Uterus (tissue), 2 donors: ENCODE measurements around the gene SNTB2.

Source experiments
- POLR2A ChIP-seq, 2 donors: fragments of 450-650 bp; IDR thresholded peaks; one replicate each; pipeline ENCODE4 v1.6.1; 2016; ENCODE audit warnings: antibody characterized with exemption in 2 of 2, mild to moderate bottlenecking in 1 of 2, moderate library complexity in 1 of 2
- TF ChIP-seq, protein P1 (sequence below), 4 experiments: fragments of 200-600 bp in 2 of 4; fragments of 450-650 bp in 2 of 4; sonication (generic) in 2 of 4; IDR thresholded peaks; one replicate each; pipeline ENCODE4 v1.5.1; 2016 to 2019; ENCODE audit warnings: antibody characterized with exemption in 4 of 4, mild to moderate bottlenecking in 2 of 4, moderate library complexity in 1 of 4

DNA sequence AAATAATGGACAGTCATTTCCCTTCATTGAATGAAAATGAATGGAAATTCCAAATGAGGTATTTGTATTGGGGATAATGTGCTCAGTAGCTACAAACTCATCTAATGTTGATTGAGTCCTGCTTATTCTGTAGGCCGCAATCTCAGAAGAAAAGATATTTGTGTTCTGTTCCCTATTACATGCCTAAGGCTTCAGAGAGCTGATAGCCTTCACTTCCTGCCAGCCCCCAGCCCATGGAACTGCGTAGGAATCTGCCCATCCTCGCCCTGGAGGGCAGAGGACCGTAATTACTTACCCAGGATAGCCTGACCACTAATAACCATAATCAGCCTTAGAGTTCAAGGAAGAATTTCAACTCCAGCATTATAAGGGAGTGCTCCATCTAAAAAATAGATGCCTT is 17.9 kb upstream of the SNTB2 start:
- TF ChIP-seq, protein P1, sequence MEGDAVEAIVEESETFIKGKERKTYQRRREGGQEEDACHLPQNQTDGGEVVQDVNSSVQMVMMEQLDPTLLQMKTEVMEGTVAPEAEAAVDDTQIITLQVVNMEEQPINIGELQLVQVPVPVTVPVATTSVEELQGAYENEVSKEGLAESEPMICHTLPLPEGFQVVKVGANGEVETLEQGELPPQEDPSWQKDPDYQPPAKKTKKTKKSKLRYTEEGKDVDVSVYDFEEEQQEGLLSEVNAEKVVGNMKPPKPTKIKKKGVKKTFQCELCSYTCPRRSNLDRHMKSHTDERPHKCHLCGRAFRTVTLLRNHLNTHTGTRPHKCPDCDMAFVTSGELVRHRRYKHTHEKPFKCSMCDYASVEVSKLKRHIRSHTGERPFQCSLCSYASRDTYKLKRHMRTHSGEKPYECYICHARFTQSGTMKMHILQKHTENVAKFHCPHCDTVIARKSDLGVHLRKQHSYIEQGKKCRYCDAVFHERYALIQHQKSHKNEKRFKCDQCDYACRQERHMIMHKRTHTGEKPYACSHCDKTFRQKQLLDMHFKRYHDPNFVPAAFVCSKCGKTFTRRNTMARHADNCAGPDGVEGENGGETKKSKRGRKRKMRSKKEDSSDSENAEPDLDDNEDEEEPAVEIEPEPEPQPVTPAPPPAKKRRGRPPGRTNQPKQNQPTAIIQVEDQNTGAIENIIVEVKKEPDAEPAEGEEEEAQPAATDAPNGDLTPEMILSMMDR (IDR thresholded peaks at IDR 0.05) = no peak
- no peak for TF ChIP-seq POLR2A (IDR thresholded peaks at IDR 0.05)
